GM12892 (cell line): ENCODE data around the gene NT5C2.

ENCODE experiments used
- DNase-seq: peaks from one replicate; pipeline ENCODE4 v3.0.0; 2011; ENCODE audit not compliant: insufficient read length
- FAIRE-seq: peaks from 2 replicates; lab custom pipeline; 2011; peaks lifted over from hg19 to GRCh38; lab: Jason Lieb, UNC
- POLR2A ChIP-seq: IDR thresholded peaks from 2 replicates; pipeline ENCODE4 v1.6.1; 2011; ENCODE audit warnings: low read depth, low read length, control low read depth
- POLR2AphosphoS5 ChIP-seq: IDR thresholded peaks from 2 replicates; pipeline ENCODE4 v1.6.1; 2011; ENCODE audit warnings: low read depth, low read length, control low read depth
- TAF1 ChIP-seq: IDR thresholded peaks from 2 replicates; pipeline ENCODE4 v1.6.1; 2011; ENCODE audit warnings: low read depth, mild to moderate bottlenecking, control low read depth, low read length, borderline replicate concordance

NT5C2 gene

GRCh38 chr10:103055105-103055504, 138.0 kb downstream of the NT5C2 start:
- TF ChIP-seq POLR2A, result no peak
- TF ChIP-seq TAF1, result no peak
- DNase-seq, result no peak
- FAIRE-seq, result no peak

GRCh38 chr10:103054621-103055020, 138.5 kb downstream of the NT5C2 start:
- FAIRE-seq, result peak; percentile 14

GRCh38 chr10:103053659-103054581, 139.2 kb downstream of the NT5C2 start:
- TF ChIP-seq TAF1, result no peak
- no peak for TF ChIP-seq POLR2A
- no peak for TF ChIP-seq POLR2AphosphoS5
- peak; percentile 89 for FAIRE-seq
- DNase-seq, result peak; percentile 46

More at GRCh38 chr10:103054621-103055020, 138.5 kb downstream of the NT5C2 start:
- TF ChIP-seq POLR2AphosphoS5, result no peak
- TF ChIP-seq POLR2A, result no peak
- TF ChIP-seq TAF1, result no peak
- DNase-seq, result no peak

GRCh38 chr10:103049237-103049636, 143.8 kb downstream of the NT5C2 start:
- FAIRE-seq (no peak), DNase-seq (no peak)
- TF ChIP-seq TAF1 (no peak), POLR2A (no peak), POLR2AphosphoS5 (no peak)

- no peak for FAIRE-seq
- DNase-seq, result no peak
Observed at GRCh38 chr10:103047381-103047780, 145.7 kb downstream of the NT5C2 start.

GRCh38 chr10:103045961-103046360, 147.1 kb downstream of the NT5C2 start:
- no peak for DNase-seq
- TF ChIP-seq TAF1 (no peak), POLR2AphosphoS5 (no peak), POLR2A (no peak)
- FAIRE-seq, result no peak

More at GRCh38 chr10:103047381-103047780, 145.7 kb downstream of the NT5C2 start:
- no peak for TF ChIP-seq POLR2A
- no peak for TF ChIP-seq TAF1
- TF ChIP-seq POLR2AphosphoS5, result no peak

- FAIRE-seq, result no peak
- TF ChIP-seq POLR2A, result no peak
- no peak for TF ChIP-seq TAF1
- no peak for TF ChIP-seq POLR2AphosphoS5
- no peak for DNase-seq
Observed at GRCh38 chr10:103044942-103045489, 148.1 kb downstream of the NT5C2 start.

- DNase-seq (no peak), FAIRE-seq (peak; percentile 53)
- TF ChIP-seq POLR2A, result no peak
- no peak for TF ChIP-seq TAF1
- no peak for TF ChIP-seq POLR2AphosphoS5
Observed at GRCh38 chr10:103042908-103043307, 150.2 kb downstream of the NT5C2 start.

- TF ChIP-seq TAF1 (no peak), POLR2AphosphoS5 (no peak), POLR2A (no peak)
- FAIRE-seq (peak; percentile 51), DNase-seq (no peak)
Observed at GRCh38 chr10:103042129-103042528, 150.9 kb downstream of the NT5C2 start.

- TF ChIP-seq POLR2A (no peak), POLR2AphosphoS5 (no peak), TAF1 (no peak)
- FAIRE-seq (no peak), DNase-seq (no peak)
Observed at GRCh38 chr10:103041391-103041790, 151.7 kb downstream of the NT5C2 start.

GRCh38 chr10:103040418-103040817, 152.7 kb downstream of the NT5C2 start:
- DNase-seq (no peak), FAIRE-seq (no peak)
- TF ChIP-seq POLR2A (no peak), TAF1 (no peak), POLR2AphosphoS5 (no peak)
